IPS-20b (cell line): ENCODE results near the gene DAB1.

ENCODE experiments used
- H3K27ac ChIP-seq: one replicate; pipeline ENCODE4 v1.5.1; 2013; ENCODE audit warnings: low read length
- H3K27me3 ChIP-seq: 2 replicates; pipeline ENCODE4 v1.6.1; 2013; ENCODE audit warnings: mild to moderate bottlenecking, low read length, inconsistent platforms; ENCODE audit not compliant: insufficient read depth
- H3K36me3 ChIP-seq: 2 replicates; pipeline ENCODE4 v1.6.1; 2013; ENCODE audit warnings: low read depth, mild to moderate bottlenecking, inconsistent platforms, low read length, moderate library complexity; ENCODE audit not compliant: insufficient read depth
- H3K4me1 ChIP-seq: 2 replicates; pipeline ENCODE4 v1.6.1; 2013; ENCODE audit warnings: mild to moderate bottlenecking, control low read depth, inconsistent platforms, low read length, moderate library complexity; ENCODE audit not compliant: insufficient read depth
- H3K4me3 ChIP-seq: 2 replicates; pipeline ENCODE4 v1.5.1; 2013; ENCODE audit warnings: mild to moderate bottlenecking, low read length, inconsistent platforms
- H3K9ac ChIP-seq: 2 replicates; pipeline ENCODE4 v1.6.1; 2013; ENCODE audit warnings: low read depth, mild to moderate bottlenecking, inconsistent platforms, low read length, moderate library complexity
- H3K9me3 ChIP-seq: 2 replicates; pipeline ENCODE4 v1.6.1; 2013; ENCODE audit warnings: mild to moderate bottlenecking, low read depth, low read length, inconsistent platforms; ENCODE audit not compliant: insufficient read depth

DAB1 gene

GRCh38 chr1:57423656-57424211, at the start of gene DAB1:
Gene DAB1, minus strand, starts transcription at chr1:57424060. Its CDS starts 133,030 bp downstream, at chr1:57291030.
- no peak within 1 kb of the TSS for H3K27ac ChIP-seq
- H3K4me3 ChIP-seq = peak within 1 kb of the TSS; percentile 89
- no peaks in the 10 kb centered on the region for H3K9me3 ChIP-seq
- H3K9ac ChIP-seq = peak within 1 kb of the TSS; percentile 71; the same call in 1 of the 2 replicates
- no peaks in the 10 kb centered on the region for H3K36me3 ChIP-seq
- H3K4me1 ChIP-seq = peaks cover 17% of the 10 kb centered on the region; the same call in 1 of the 2 replicates
- H3K27me3 ChIP-seq = peaks cover 62% of the 10 kb centered on the region

DNA sequence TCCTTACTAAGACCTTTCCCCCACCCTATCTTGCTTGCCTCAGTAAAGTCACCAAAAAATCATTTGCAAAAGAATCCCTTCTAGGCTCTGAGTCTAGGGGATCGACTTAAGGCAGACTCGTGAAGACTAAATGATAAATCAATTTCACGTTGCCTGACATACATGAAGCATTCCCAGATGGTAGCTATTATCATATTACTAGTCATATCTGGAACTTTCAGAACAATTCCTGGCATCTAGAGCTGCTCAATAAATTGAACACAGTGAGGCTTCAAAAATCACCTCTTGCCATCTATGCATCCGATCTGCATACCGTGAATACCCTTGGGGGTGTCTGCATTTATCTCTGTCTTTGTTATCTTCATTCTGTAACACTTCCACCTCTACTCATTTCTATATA, 49.6 kb upstream of the DAB1 start:
- Histone ChIP-seq H3K9me3 (no peaks in the 10 kb centered on the region), H3K27me3 (no peaks in the 10 kb centered on the region), H3K27ac (no peak overlapping the region), H3K4me3 (no peak overlapping the region), H3K9ac (no peak overlapping the region), H3K4me1 (peaks cover 8% of the 10 kb centered on the region), H3K36me3 (no peaks in the 10 kb centered on the region)

DNA sequence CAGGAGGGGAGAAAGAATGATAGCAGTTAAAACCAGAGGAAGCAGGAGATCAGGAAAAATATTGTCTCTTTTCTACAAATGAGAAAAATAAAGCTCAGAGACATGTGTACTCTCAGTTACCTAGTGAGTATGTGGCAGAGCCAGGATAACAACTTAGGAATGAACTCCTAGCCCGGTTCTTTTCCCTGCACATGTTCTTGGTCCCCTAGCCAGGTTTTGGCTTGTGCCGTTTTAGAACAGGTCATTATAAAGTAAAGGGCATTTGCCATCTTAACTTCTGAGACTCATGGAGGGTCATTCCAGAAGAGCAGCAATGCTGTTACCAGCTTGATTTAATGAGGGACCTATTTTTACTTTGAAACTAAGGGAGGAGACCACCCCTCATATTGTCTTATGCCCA, 48.1 kb upstream of the DAB1 start:
- peaks cover 8% of the 10 kb centered on the region for H3K4me1 ChIP-seq

GRCh38 chr1:57470036-57470435, 46.2 kb upstream of the DAB1 start:
- H3K27ac ChIP-seq = no peak overlapping the region
- H3K4me1 ChIP-seq = peaks cover 8% of the 10 kb centered on the region
- H3K9ac ChIP-seq = no peak overlapping the region

More for the DNA sequence above, 48.1 kb upstream of the DAB1 start:
- H3K36me3 ChIP-seq = no peaks in the 10 kb centered on the region
- H3K4me3 ChIP-seq = no peak overlapping the region
- H3K9ac ChIP-seq = no peak overlapping the region
- no peaks in the 10 kb centered on the region for H3K27me3 ChIP-seq
- no peak overlapping the region for H3K27ac ChIP-seq
- H3K9me3 ChIP-seq = no peaks in the 10 kb centered on the region

GRCh38 chr1:57468641-57469523, 45.0 kb upstream of the DAB1 start:
- Histone ChIP-seq H3K9me3 (no peaks in the 10 kb centered on the region), H3K9ac (no peak overlapping the region), H3K4me3 (no peak overlapping the region), H3K27me3 (no peaks in the 10 kb centered on the region), H3K36me3 (no peaks in the 10 kb centered on the region), H3K4me1 (peaks cover 8% of the 10 kb centered on the region), H3K27ac (no peak overlapping the region)

More at GRCh38 chr1:57470036-57470435, 46.2 kb upstream of the DAB1 start:
- Histone ChIP-seq H3K36me3 (no peaks in the 10 kb centered on the region), H3K4me3 (no peak overlapping the region), H3K9me3 (no peaks in the 10 kb centered on the region), H3K27me3 (no peaks in the 10 kb centered on the region)

DNA sequence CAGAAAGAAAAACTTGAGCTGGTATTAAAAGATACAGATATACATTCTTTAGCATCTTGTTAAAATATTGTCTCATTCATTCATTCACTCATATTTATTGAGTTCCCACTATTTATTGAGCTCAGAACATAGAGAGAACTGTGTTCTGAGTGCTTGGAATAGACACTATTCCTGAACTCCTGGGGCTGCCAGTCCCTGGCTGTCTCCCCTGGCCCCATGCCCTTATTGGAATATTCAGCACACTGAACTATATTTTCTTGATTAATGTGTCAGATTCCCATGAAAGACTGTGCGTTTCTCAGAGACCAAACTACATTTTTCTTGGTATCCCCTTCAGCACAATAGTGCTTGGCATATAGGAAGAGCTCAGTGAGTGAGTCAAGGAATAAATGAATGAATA, 44.0 kb upstream of the DAB1 start:
- no peak overlapping the region for H3K27ac ChIP-seq
- H3K27me3 ChIP-seq = no peaks in the 10 kb centered on the region
- no peaks in the 10 kb centered on the region for H3K9me3 ChIP-seq
- H3K4me1 ChIP-seq = peaks cover 8% of the 10 kb centered on the region
- H3K9ac ChIP-seq = no peak overlapping the region
- no peaks in the 10 kb centered on the region for H3K36me3 ChIP-seq
- H3K4me3 ChIP-seq = no peak overlapping the region

- Histone ChIP-seq H3K9me3 (no peaks in the 10 kb centered on the region), H3K4me3 (no peak overlapping the region), H3K4me1 (peaks cover under 1% of the 10 kb centered on the region; the same call in 1 of the 2 replicates), H3K36me3 (no peaks in the 10 kb centered on the region), H3K9ac (no peak overlapping the region), H3K27ac (no peak overlapping the region), H3K27me3 (no peaks in the 10 kb centered on the region)
Observed at GRCh38 chr1:57464756-57465155, 40.9 kb upstream of the DAB1 start.

DNA sequence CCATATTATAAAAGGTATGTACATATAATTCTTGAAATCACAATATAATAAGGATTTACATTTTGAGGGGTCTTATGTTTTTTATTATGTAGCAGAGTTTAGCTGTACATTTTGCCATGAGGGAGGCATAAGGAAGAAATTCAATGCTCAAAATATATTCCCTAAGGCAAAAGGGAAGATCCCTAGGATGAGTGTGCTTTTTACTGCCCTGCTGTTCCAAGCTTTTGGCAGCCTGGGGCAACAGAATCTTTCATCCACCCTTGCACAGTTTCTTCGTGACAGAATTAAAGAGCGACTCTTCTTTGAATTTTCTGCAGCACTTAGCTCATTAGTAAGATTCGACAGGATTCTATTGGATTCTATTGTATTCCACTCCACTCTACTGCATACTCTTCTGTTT, 39.5 kb upstream of the DAB1 start:
- Histone ChIP-seq H3K27ac (no peak overlapping the region), H3K4me3 (no peak overlapping the region), H3K9me3 (no peaks in the 10 kb centered on the region), H3K36me3 (no peaks in the 10 kb centered on the region), H3K4me1 (no peaks in the 10 kb centered on the region), H3K27me3 (no peaks in the 10 kb centered on the region), H3K9ac (no peak overlapping the region)

DNA sequence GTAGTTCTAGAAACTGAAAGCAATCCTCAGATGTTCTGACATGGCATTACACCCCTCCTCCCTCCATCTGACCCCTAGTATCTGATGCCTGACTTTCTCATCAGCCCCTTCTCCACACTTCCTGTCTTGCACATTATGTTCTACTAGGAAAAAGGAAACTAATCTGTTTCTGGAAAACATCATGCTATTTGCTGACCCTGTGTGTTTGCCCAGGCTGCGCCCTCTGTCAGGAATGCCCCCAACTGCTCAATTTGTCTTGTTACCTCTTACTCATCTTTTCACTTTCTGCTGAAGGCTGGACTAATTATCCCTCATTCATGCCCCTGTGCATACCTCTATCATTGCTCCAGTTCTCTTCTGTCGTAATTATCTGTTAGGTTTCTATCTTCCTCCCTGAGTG, 37.5 kb upstream of the DAB1 start:
- Histone ChIP-seq H3K27ac (no peak overlapping the region), H3K27me3 (no peaks in the 10 kb centered on the region), H3K4me3 (no peak overlapping the region), H3K9ac (no peak overlapping the region), H3K4me1 (no peaks in the 10 kb centered on the region), H3K9me3 (no peaks in the 10 kb centered on the region), H3K36me3 (no peaks in the 10 kb centered on the region)

- H3K27me3 ChIP-seq = peaks cover 31% of the 10 kb centered on the region
- H3K27ac ChIP-seq = no peak overlapping the region
- no peak overlapping the region for H3K4me3 ChIP-seq
- no peak overlapping the region for H3K9ac ChIP-seq
- no peaks in the 10 kb centered on the region for H3K9me3 ChIP-seq
- peaks cover 15% of the 10 kb centered on the region; the same call in 1 of the 2 replicates for H3K4me1 ChIP-seq
- H3K36me3 ChIP-seq = no peaks in the 10 kb centered on the region
Observed at GRCh38 chr1:57451516-57451915, 27.7 kb upstream of the DAB1 start.

DNA sequence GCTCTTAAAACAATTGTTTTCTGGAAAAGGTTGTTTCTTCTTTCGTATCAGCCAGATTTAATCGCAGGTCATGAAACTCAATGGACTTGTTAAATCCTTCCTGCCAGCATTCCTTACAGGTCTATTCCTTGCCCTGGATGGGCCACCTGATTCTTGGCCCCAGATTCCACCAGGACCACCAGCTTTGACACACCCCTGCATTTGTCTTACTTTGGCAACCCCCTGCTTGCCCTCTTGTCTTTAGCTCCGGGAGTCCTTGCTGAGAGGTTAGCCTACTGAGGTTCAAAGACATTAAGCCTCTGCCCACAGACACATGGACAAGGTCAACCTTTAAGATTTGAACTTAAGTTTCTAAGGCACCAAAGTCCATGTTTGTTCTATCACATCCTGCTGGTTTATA, 27.1 kb upstream of the DAB1 start:
- no peak overlapping the region for H3K4me3 ChIP-seq
- H3K9ac ChIP-seq = no peak overlapping the region
- no peaks in the 10 kb centered on the region for H3K9me3 ChIP-seq
- peaks cover 15% of the 10 kb centered on the region; the same call in 1 of the 2 replicates for H3K4me1 ChIP-seq
- H3K27ac ChIP-seq = no peak overlapping the region
- peaks cover 31% of the 10 kb centered on the region for H3K27me3 ChIP-seq
- no peaks in the 10 kb centered on the region for H3K36me3 ChIP-seq

DNA sequence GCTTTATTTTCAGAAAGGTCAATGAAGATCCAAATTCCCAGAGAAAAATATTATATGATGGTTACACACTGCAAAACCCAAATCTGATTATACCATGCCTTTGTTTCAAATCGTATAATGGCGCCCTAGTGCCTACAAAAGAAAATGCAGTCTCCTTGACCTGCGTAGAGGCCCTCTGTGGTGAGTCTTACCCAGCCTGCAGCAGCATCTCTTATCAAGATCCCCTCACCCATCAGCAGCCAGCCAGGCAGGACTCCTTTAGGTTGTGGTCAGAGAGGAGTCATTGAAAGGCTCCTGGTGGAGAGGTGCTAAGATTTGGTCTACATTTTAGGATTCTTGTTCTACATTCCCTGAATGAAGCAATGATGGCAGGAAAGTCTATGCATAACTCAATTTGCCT, 23.7 kb upstream of the DAB1 start:
- Histone ChIP-seq H3K36me3 (no peaks in the 10 kb centered on the region), H3K27me3 (peaks cover 25% of the 10 kb centered on the region), H3K4me3 (no peak overlapping the region), H3K4me1 (peaks cover 15% of the 10 kb centered on the region; the same call in 1 of the 2 replicates), H3K27ac (no peak overlapping the region), H3K9ac (no peak overlapping the region), H3K9me3 (no peaks in the 10 kb centered on the region)
